AG09309 (cell line): Measurements from ENCODE around the gene PITPNC1.

ENCODE experiments used
- DNase-seq: peaks from one replicate; pipeline ENCODE4 v3.0.0-alpha.2; 2010; ENCODE audit warnings: low read depth
- H3K4me3 ChIP-seq: 2 replicates; pipeline ENCODE4 v1.5.1; 2011; ENCODE audit warnings: mild to moderate bottlenecking, low read depth, low read length, moderate library complexity; ENCODE audit not compliant: control insufficient read depth
- TF ChIP-seq, protein P1 (sequence below): IDR thresholded peaks from 2 replicates; pipeline ENCODE4 v1.5.1; 2011; ENCODE audit warnings: mild to moderate bottlenecking, low read depth, low read length, inconsistent platforms; ENCODE audit not compliant: insufficient read depth, control insufficient read depth; ENCODE audit errors: missing control alignments

PITPNC1 gene

DNA sequence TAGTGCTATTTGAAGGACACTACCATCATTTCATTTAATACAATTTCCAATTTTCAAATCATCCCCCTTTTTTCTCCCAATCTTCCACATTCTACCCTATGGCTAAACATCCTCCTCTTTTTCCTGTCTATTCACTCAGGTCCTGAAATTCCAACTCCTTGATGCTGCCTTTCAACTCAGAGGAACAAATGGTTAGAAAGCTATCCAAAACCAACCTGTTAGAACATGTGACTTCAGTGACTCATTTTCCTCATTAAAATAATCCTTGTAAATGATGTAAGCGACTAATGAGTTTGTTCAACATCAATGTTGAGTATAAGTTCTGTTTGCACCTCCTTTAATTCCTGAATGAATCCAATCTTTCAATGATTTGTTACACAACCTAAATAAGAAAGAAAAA lies 16.2 kb upstream of the PITPNC1 start:
- TF ChIP-seq, protein P1, sequence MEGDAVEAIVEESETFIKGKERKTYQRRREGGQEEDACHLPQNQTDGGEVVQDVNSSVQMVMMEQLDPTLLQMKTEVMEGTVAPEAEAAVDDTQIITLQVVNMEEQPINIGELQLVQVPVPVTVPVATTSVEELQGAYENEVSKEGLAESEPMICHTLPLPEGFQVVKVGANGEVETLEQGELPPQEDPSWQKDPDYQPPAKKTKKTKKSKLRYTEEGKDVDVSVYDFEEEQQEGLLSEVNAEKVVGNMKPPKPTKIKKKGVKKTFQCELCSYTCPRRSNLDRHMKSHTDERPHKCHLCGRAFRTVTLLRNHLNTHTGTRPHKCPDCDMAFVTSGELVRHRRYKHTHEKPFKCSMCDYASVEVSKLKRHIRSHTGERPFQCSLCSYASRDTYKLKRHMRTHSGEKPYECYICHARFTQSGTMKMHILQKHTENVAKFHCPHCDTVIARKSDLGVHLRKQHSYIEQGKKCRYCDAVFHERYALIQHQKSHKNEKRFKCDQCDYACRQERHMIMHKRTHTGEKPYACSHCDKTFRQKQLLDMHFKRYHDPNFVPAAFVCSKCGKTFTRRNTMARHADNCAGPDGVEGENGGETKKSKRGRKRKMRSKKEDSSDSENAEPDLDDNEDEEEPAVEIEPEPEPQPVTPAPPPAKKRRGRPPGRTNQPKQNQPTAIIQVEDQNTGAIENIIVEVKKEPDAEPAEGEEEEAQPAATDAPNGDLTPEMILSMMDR = no peak
- DNase-seq = no peak
- H3K4me3 ChIP-seq = no peak overlapping the region

DNA sequence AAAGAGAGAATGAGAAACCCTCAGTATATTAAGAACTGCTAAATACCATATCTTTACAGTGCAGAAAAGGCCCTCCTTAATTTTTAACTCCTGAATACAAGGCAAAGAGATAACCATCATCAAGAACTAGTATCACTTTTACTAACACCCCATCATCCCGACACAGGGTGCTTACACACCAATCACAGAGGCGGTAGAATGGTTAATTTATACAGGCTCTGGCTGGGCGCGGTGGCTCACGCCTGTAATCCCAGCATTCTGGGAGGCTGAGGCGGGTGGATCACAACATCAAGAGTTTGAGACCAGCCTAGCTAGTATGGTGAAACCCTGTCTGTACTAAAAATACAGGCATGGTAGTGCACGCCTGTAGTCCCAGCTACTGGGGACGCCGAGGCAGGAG lies 14.9 kb upstream of the PITPNC1 start:
- no peak for DNase-seq
- no peak overlapping the region for H3K4me3 ChIP-seq
- TF ChIP-seq, protein P1 = no peak

DNA sequence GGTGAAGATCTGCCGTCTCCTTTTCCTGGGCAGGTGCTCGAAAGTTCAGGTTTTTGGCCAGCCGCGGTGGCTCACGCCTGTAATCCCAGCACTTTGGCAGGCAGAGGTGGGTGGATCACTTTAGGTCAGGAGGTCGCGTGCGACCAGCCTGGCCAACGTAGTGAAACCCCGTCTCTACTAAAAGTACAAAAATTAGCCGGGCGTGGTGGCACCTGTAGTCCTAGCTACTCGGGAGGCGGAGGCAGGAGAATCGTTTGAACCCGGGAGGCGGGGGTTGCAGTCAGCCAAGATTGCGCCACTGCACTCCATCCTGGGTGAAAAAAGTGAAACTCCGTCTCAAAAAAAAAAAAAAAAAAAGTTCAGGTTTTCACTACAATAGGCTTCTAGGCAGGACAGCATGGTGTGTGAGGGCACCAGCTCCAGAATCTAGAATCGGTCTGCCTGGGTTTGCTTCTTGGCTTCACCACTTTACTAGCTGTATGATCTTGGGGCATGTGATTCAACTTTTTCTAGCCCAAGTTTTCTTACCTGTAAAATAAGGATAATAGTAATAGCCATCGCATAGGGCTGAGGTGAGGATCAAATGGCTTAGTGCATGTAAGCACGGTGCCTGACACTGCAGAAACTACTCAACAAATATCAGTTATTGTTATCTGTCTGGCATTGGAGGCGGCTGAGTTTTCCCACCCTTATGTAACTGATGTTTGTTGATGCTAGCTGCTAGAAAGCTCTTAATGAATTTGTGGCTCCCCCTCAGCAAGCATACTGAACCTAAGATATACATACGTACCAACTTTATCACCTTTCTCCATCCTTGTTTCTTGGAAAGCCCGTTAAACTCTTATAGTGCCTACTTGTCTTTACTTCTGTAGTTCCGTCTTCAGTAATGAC lies 12.0 kb upstream of the PITPNC1 start:
- TF ChIP-seq, protein P1 = no peak
- H3K4me3 ChIP-seq = peak overlapping the region; percentile 90
- DNase-seq = no peak

DNA sequence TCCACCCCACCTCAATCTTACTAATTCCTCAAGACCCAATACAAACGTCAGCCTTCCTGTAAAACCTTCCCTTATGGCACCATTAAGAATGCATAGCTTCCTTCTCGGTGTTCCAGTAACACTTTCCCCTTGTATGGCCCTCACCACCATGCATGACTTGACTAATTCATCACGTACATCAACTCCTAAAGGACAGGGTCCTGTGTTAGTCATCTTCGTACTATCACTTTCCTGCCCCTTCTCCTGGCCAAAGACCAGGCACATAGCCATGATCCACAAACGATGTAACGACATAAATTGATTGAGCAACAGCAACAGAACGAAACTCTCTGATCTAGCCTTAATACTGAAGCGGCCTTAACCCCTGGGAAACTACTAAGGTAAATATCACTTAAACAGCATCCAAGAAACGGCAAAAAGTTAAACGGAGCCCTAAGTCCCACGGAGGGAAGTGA lies 11.3 kb upstream of the PITPNC1 start:
- no peak for DNase-seq
- TF ChIP-seq, protein P1 = no peak
- H3K4me3 ChIP-seq = peak overlapping the region; percentile 90

DNA sequence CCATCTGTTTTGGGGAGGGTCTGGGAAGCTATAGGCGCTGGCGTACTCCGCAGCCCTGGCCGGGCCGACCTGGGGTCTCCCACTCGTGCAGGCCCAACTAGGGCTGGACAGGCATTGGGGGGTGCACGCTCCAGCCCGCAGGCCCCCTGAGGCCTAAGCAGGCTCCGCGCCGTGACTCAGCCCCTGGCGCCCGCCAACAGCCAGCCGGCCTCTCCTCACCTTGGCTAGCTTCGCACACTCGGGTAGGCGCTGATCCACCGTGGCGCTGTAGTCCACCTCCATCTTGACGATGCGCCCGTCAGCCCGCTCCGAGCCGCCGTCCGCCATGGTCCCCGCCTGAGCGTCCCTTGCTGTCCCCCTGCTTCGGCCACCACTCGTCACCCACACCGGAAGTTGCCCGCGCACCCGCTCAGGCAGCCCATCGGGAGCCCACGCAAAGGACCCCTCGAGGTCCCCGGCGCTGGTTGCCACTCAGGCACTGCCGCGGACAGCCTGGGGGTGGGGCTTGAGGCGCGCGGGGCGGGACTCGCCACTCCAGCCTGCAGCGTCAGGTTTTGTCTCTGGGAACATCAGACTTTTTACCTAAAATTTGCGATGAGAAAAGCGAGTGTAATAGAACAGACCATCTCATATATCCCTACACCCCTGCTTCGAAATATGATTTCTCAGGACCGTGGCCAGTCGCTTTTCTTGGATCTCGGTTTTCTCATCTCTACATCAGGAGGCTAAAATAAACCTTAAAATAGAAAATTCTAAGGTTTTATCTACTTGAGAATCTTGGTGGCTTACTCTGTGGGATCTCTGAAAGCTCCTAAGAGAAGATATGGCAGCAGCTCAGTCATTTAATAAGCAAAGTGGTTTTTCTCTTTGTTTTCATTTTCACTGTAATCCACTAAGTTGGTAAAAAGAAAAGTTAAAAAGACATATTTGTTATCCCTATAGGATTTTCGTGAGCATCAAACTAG lies 10.6 kb upstream of the PITPNC1 start, which contains the start of gene PSMD12:
TSS of gene PSMD12 (minus strand) at position 385 of the 965 bp plus-strand sequence. CDS start at position 327, 58 bp downstream.
- DNase-seq = no peak
- peak within 1 kb of the TSS; percentile 90 for H3K4me3 ChIP-seq
- TF ChIP-seq, protein P1 = no peak

DNA sequence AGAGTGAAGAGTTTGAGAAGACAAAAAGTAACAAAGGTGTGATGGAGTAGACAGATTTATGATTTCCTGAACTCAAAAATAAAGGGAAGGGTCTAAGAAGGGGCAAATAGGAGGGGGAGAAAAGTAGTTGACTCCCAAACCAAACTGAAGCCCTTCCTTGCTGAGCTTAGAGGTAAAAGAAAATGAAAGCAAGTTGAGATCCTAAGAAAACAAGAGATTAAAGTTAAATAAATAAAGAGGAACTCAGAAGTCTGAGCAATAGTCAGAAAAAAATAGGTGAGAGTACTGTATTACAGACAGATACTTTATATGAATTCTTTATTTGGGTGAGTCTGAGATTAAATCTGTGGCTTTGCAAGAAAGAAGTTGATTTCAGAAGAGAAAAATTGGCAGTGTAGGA lies 7.4 kb upstream of the PITPNC1 start:
- no peak for DNase-seq
- no peak overlapping the region for H3K4me3 ChIP-seq
- TF ChIP-seq, protein P1 = no peak
